H1 (cell line): ENCODE results near the gene STAG1. TPM values are rescaled to one million over a fixed set of nuclear protein-coding genes. Genes with fewer than 3 reads are reported as not detected.

Experiments
- CTCF ChIA-PET: fragments of 300-600 bp; sonication (Branson Sonifier 250); formaldehyde crosslinking; loops from one replicate; lab custom pipeline; 2021; ENCODE audit not compliant: partially characterized antibody; lab: Charles Lee
- POLR2A ChIA-PET: fragments of 300-600 bp; sonication (Branson Sonifier 250); formaldehyde crosslinking; loops from one replicate; lab custom pipeline; 2021; ENCODE audit warnings: inconsistent platforms; ENCODE audit not compliant: partially characterized antibody; lab: Charles Lee
- DNase-seq, 2 experiments: peaks; one replicate each; pipeline versions ENCODE4 v3.0.0 to v3.0.0-alpha.2; 2010 to 2022; ENCODE audit warnings: low spot score in 2 of 2, low read depth in 1 of 2, mixed read lengths in 1 of 2
- FAIRE-seq: peaks from 2 replicates; lab custom pipeline; 2011; peaks lifted over from hg19 to GRCh38; lab: Jason Lieb, UNC
- H2AFZ ChIP-seq: 2 replicates; pipeline ENCODE4 v1.8.1; 2012; ENCODE audit warnings: low read length, inconsistent platforms
- H2AK5ac ChIP-seq: 2 replicates; pipeline ENCODE4 v1.6.1; 2013; ENCODE audit warnings: low read depth, low read length
- H2BK120ac ChIP-seq: replicated peaks from 2 replicates; pipeline ENCODE3; 2013; ENCODE audit warnings: low read depth, low read length, inconsistent platforms
- H2BK12ac ChIP-seq: 2 replicates; pipeline ENCODE4 v1.6.1; 2013; ENCODE audit warnings: low read depth, low read length
- H2BK15ac ChIP-seq: 2 replicates; pipeline ENCODE4 v1.6.1; 2013; ENCODE audit warnings: low read length
- H2BK20ac ChIP-seq: 2 replicates; pipeline ENCODE4 v1.6.1; 2013; ENCODE audit warnings: low read length
- H2BK5ac ChIP-seq: 2 replicates; pipeline ENCODE4 v1.6.1; 2013; ENCODE audit warnings: low read depth, low read length
- H3K14ac ChIP-seq: 2 replicates; pipeline ENCODE4 v1.6.1; 2013; ENCODE audit warnings: inconsistent platforms; ENCODE audit not compliant: insufficient read length
- H3K18ac ChIP-seq: 2 replicates; pipeline ENCODE4 v1.6.1; 2013; ENCODE audit warnings: low read length; ENCODE audit errors: extremely low read depth
- H3K23ac ChIP-seq: 2 replicates; pipeline ENCODE4 v1.6.1; 2013; ENCODE audit warnings: inconsistent platforms; ENCODE audit not compliant: insufficient read length
- H3K23me2 ChIP-seq: 2 replicates; pipeline ENCODE4 v1.6.1; 2013; ENCODE audit warnings: low read depth, low read length
- H3K27ac ChIP-seq: 2 replicates; pipeline ENCODE4 v1.6.1; 2011; ENCODE audit warnings: low read depth, low read length, inconsistent platforms
- H3K27me3 ChIP-seq, 4 experiments: replicated peaks in 1 of 4; 1 replicate in 1 of 4; 2 replicates in 3 of 4; pipeline versions ENCODE4 v1.6.1 to v1.8.1; 2011 to 2013; ENCODE audit warnings: low read length in 3 of 4, mild to moderate bottlenecking in 3 of 4, inconsistent platforms in 2 of 4, mixed read lengths in 2 of 4, moderate library complexity in 1 of 4; ENCODE audit not compliant: control insufficient read depth in 3 of 4, insufficient read depth in 3 of 4; ENCODE audit errors: extremely low read depth in 1 of 4
- H3K36me3 ChIP-seq, 4 experiments: 2 replicates each; pipeline versions ENCODE4 v1.6.1 to v1.8.1; 2011 to 2013; ENCODE audit warnings: mild to moderate bottlenecking in 4 of 4, low read length in 3 of 4, moderate library complexity in 2 of 4, control low read depth in 1 of 4, inconsistent platforms in 1 of 4; ENCODE audit not compliant: insufficient read depth in 4 of 4, control insufficient read depth in 2 of 4
- H3K4ac ChIP-seq: replicated peaks from 2 replicates; pipeline ENCODE3; 2013; ENCODE audit warnings: low read length, low read depth, mixed read lengths, inconsistent platforms; ENCODE audit not compliant: insufficient read length
- H3K4me1 ChIP-seq, 4 experiments: replicated peaks in 1 of 4; 1 replicate in 1 of 4; 2 replicates in 3 of 4; pipeline versions ENCODE4 v1.6.1 to v1.8.1; 2011 to 2013; ENCODE audit warnings: low read length in 3 of 4, inconsistent platforms in 2 of 4, mixed read lengths in 1 of 4; ENCODE audit not compliant: insufficient read depth in 4 of 4, control insufficient read depth in 3 of 4
- H3K4me2 ChIP-seq, 2 experiments: 2 replicates each; pipeline versions ENCODE4 v1.6.1 to v1.8.1; 2011 to 2013; ENCODE audit warnings: low read depth in 2 of 2, low read length in 2 of 2, control low read depth in 1 of 2, inconsistent platforms in 1 of 2, mild to moderate bottlenecking in 1 of 2; ENCODE audit not compliant: insufficient read depth in 1 of 2
- H3K4me3 ChIP-seq, 4 experiments: fragments of 200-600, 300-600 bp in 1 of 4; sonication (generic), shearing (Covaris generic), sonication (Bioruptor Twin) in 1 of 4; 2 replicates each; pipeline versions ENCODE4 v1.5.1 to v1.8.1; 2011 to 2016; ENCODE audit warnings: low read length in 4 of 4, low read depth in 3 of 4, control low read depth in 2 of 4, inconsistent platforms in 2 of 4, mild to moderate bottlenecking in 2 of 4, mixed read lengths in 1 of 4, moderate library complexity in 1 of 4; ENCODE audit not compliant: insufficient read depth in 2 of 4; ENCODE audit errors: extremely low read depth in 1 of 4
- H3K56ac ChIP-seq: replicated peaks from 2 replicates; pipeline ENCODE3; 2013; ENCODE audit warnings: low read depth, mild to moderate bottlenecking, mixed read lengths, low read length, inconsistent platforms; ENCODE audit not compliant: insufficient read length
- H3K79me1 ChIP-seq: 2 replicates; pipeline ENCODE4 v1.6.1; 2013; ENCODE audit warnings: low read depth, low read length, control low read depth
- H3K79me2 ChIP-seq, 2 experiments: 2 replicates each; pipeline versions ENCODE4 v1.6.1 to v1.8.1; 2012 to 2013; ENCODE audit warnings: low read length in 2 of 2, mild to moderate bottlenecking in 2 of 2, inconsistent platforms in 1 of 2; ENCODE audit not compliant: insufficient read depth in 2 of 2, control insufficient read depth in 1 of 2
- H3K9ac ChIP-seq, 4 experiments: replicated peaks in 1 of 4; 1 replicate in 1 of 4; 2 replicates in 3 of 4; pipeline versions ENCODE4 v1.6.1 to v1.8.1; 2011 to 2013; ENCODE audit warnings: low read depth in 3 of 4, low read length in 3 of 4, control low read depth in 2 of 4, mild to moderate bottlenecking in 2 of 4, moderate library complexity in 2 of 4, inconsistent platforms in 1 of 4; ENCODE audit errors: extremely low read depth in 1 of 4
- H3K9me3 ChIP-seq, 2 experiments: 2 replicates each; pipeline versions ENCODE4 v1.6.1 to v1.8.1; 2012 to 2013; ENCODE audit warnings: mild to moderate bottlenecking in 2 of 2, moderate library complexity in 2 of 2, control low read depth in 1 of 2, inconsistent platforms in 1 of 2, low read depth in 1 of 2, low read length in 1 of 2, mixed read lengths in 1 of 2; ENCODE audit not compliant: insufficient read depth in 2 of 2
- H4K20me1 ChIP-seq, 2 experiments: replicated peaks in 1 of 2; 2 replicates each; pipeline versions ENCODE3 to v1.8.1; 2011 to 2013; ENCODE audit warnings: inconsistent platforms in 2 of 2, low read length in 2 of 2, mild to moderate bottlenecking in 1 of 2; ENCODE audit not compliant: insufficient read depth in 2 of 2, control insufficient read depth in 1 of 2
- H4K5ac ChIP-seq: 2 replicates; pipeline ENCODE4 v1.6.1; 2013; ENCODE audit warnings: low read length, low read depth, mixed read lengths, inconsistent platforms; ENCODE audit not compliant: insufficient read length
- H4K8ac ChIP-seq: 2 replicates; pipeline ENCODE4 v1.8.0; 2013; ENCODE audit warnings: mild to moderate bottlenecking, moderate library complexity, low read length, inconsistent platforms; ENCODE audit not compliant: insufficient read depth; ENCODE audit errors: extremely low read depth
- H4K91ac ChIP-seq: replicated peaks from 2 replicates; pipeline ENCODE3; 2013; ENCODE audit warnings: low read length, mixed read lengths, inconsistent platforms; ENCODE audit not compliant: insufficient read length
- CBX8 ChIP-seq: fragments of 300-800, 300-1000 bp; sonication (generic); IDR thresholded peaks from 2 replicates; pipeline ENCODE4 v1.7.1; 2016; ENCODE audit warnings: low read depth, low read length, borderline replicate concordance
- FOSL1 ChIP-seq: IDR thresholded peaks from 2 replicates; pipeline ENCODE4 v1.6.1; 2011; ENCODE audit warnings: mild to moderate bottlenecking, low read depth, low read length, moderate library complexity; ENCODE audit not compliant: insufficient read depth
- HDAC6 ChIP-seq: IDR thresholded peaks from one replicate; pipeline ENCODE4 v1.7.1; 2012; ENCODE audit warnings: low read depth, mild to moderate bottlenecking, inconsistent platforms, low read length, moderate library complexity
- KDM1A ChIP-seq: fragments of 200-600, 300-600 bp; sonication (generic); IDR thresholded peaks from 2 replicates; pipeline ENCODE4 v1.7.1; 2016; ENCODE audit warnings: mild to moderate bottlenecking, low read length, borderline replicate concordance
- POU5F1 ChIP-seq: IDR thresholded peaks from 2 replicates; pipeline ENCODE4 v1.6.1; 2011; ENCODE audit warnings: low read depth, mild to moderate bottlenecking, low read length, moderate library complexity
- RFX5 ChIP-seq: IDR thresholded peaks from 2 replicates; pipeline ENCODE4 v1.6.1; 2011; ENCODE audit warnings: low read depth, low read length, improper control_type of control experiment, borderline replicate concordance
- SIN3A ChIP-seq, 2 experiments: IDR thresholded peaks in 1 of 2; conservative IDR thresholded peaks in 1 of 2; 2 replicates each; pipeline ENCODE4 v1.6.1; 2011 to 2012; ENCODE audit warnings: low read length in 2 of 2, improper control_type of control experiment in 1 of 2, low read depth in 1 of 2, mild to moderate bottlenecking in 1 of 2
- TAF1 ChIP-seq: IDR thresholded peaks from 2 replicates; pipeline ENCODE4 v1.6.1; 2011; ENCODE audit warnings: mild to moderate bottlenecking, low read depth, low read length
- YY1 ChIP-seq: IDR thresholded peaks from 2 replicates; pipeline ENCODE4 v1.6.1; 2011; ENCODE audit warnings: low read depth, mild to moderate bottlenecking, low read length
- WGBS, 2 experiments: shearing (Covaris generic) in 1 of 2; methylation state at CpG; one replicate each; pipeline versions ENCODE4 v1.1.6 to v1.1.7; 2013 to 2015; ENCODE audit warnings: low lambda C conversion rate in 2 of 2, mixed read lengths in 2 of 2, inconsistent platforms in 1 of 2, low coverage in 1 of 2, missing lambda C conversion rate in 1 of 2; ENCODE audit not compliant: insufficient replicate concordance in 2 of 2, insufficient coverage in 1 of 2, insufficient read length in 1 of 2; ENCODE audit errors: extremely low coverage in 1 of 2, missing lambda C conversion rate in 1 of 2; 5-methylcytosine and 5-hydroxymethylcytosine counted together
- polyA plus RNA-seq, 7 experiments: library from polyadenylated mRNA; depleted of rRNA in 3 of 7; stranded (reverse) in 5 of 7; unstranded in 2 of 7; fragments of >200 nt in 5 of 7; fragments of 200-250 nt in 2 of 7; gene quantifications; 1 replicate in 5 of 7; 2 replicates in 1 of 7; 4 replicates in 1 of 7; pipeline versions ENCODE4 v1.2.1 to v1.2.3, GENCODE V29; 2011 to 2013; ENCODE audit warnings: missing spikeins in 2 of 7, mixed read lengths in 2 of 7
- total RNA-seq: library from RNA; stranded (reverse); fragmentation: NEBNext Ultra II Directional; extraction: Animal tissue kit (Norgen Biotek cat#: 25700); gene quantifications from 2 replicates; pipeline ENCODE4 v1.2.1, GENCODE V29; 2021

STAG1 gene
- total and polyA plus RNA-seq, 2 of the 8 experiments (the other 6 are each of a cell fraction or from before 2014, with no cell fraction given), result 4.6 to 23.4 TPM

GRCh38 chr3:136512381-136512780, 239.8 kb downstream of the STAG1 start:
- H3K9me3 ChIP-seq, result no peaks in the 10 kb centered on the region
- TF ChIP-seq POU5F1 (no peak), TAF1 (no peak), HDAC6 (no peak), FOSL1 (no peak), YY1 (no peak), SIN3A (conservative IDR thresholded peaks at IDR 0.05 in 1 of 2, IDR thresholded peaks at IDR 0.05 in 1 of 2; ENCODE audit: low read depth in 1 of 2, low read length in 2 of 2) (no peak), CBX8 (no peak), KDM1A (no peak), RFX5 (no peak)
- TF ChIP-seq, all 59 proteins: peak for 0
- H3K4me3 ChIP-seq, result no peak overlapping the region
- no peaks in the 10 kb centered on the region for H4K20me1 ChIP-seq
- 100% methylated on average over 1 of the region's 1 CpG; no CpG with 5 or more reads in 1 of the 2 experiments for WGBS, 2 experiments
- H3K9ac ChIP-seq, result no peak overlapping the region
- no peaks in the 10 kb centered on the region for H3K79me1 ChIP-seq
- no peak overlapping the region for H4K8ac ChIP-seq
- H2AK5ac ChIP-seq, result no peak overlapping the region
- no peaks in the 10 kb centered on the region for H3K79me2 ChIP-seq
- no peak overlapping the region for H3K27ac ChIP-seq
- no peaks in the 10 kb centered on the region; a peak in 1 of 8 replicates for H3K36me3 ChIP-seq
- no peak overlapping the region for H2BK20ac ChIP-seq
- H2BK5ac ChIP-seq, result no peak overlapping the region
- ChIA-PET POLR2A (no interaction called here), CTCF (interaction anchor here (0.6 to 2.4 kb wide), 2 partner anchors 217 to 240 kb away, joined by 3 to 5 read pairs; partner anchors contain the start of gene STAG1)
- no peak overlapping the region for H4K91ac ChIP-seq
- H3K23me2 ChIP-seq, result no peaks in the 10 kb centered on the region
- H3K4me2 ChIP-seq, result no peak overlapping the region
- H2BK15ac ChIP-seq, result no peak overlapping the region
- H2BK12ac ChIP-seq, result no peak overlapping the region
- no peak overlapping the region for H3K18ac ChIP-seq
- no peaks in the 10 kb centered on the region for H3K27me3 ChIP-seq
- no peak overlapping the region for H2BK120ac ChIP-seq
- H3K4ac ChIP-seq, result no peak overlapping the region
- H3K56ac ChIP-seq, result no peak overlapping the region
- H2AFZ ChIP-seq, result no peak overlapping the region
- no peak overlapping the region for H3K23ac ChIP-seq
- no peaks in the 10 kb centered on the region for H3K4me1 ChIP-seq
- FAIRE-seq, result no peak
- no peak overlapping the region for H3K14ac ChIP-seq
- no peak overlapping the region for H4K5ac ChIP-seq
- DNase-seq, result no peak
